H9 (cell line): ENCODE results near the gene IPPK. TPM values are rescaled to one million over a fixed set of nuclear protein-coding genes. Genes with fewer than 3 reads are reported as not detected.
"Not testable (repeated sequence)": the region's sequence is repeated elsewhere in the genome, so short reads cannot be mapped to it uniquely, and the experiment has no call there.

Experiments
- DNase-seq: peaks from one replicate; pipeline ENCODE4 v3.0.0-alpha.2; 2017
- H2AFZ ChIP-seq: one replicate; pipeline ENCODE4 v1.6.1; 2013; ENCODE audit warnings: mild to moderate bottlenecking, low read length, control low read depth, moderate library complexity
- H2AK5ac ChIP-seq: 2 replicates; pipeline ENCODE4 v1.6.1; 2013; ENCODE audit warnings: low read length, control low read depth, mixed read lengths; ENCODE audit not compliant: insufficient read length
- H2BK120ac ChIP-seq: one replicate; pipeline ENCODE4 v1.6.1; 2013; ENCODE audit warnings: low read depth, mild to moderate bottlenecking, low read length, control low read depth, inconsistent platforms; ENCODE audit not compliant: poor library complexity, severe bottlenecking
- H2BK12ac ChIP-seq: 2 replicates; pipeline ENCODE4 v1.6.1; 2013; ENCODE audit warnings: low read length, control low read depth, mixed read lengths, low read depth; ENCODE audit not compliant: insufficient read length
- H2BK15ac ChIP-seq: 2 replicates; pipeline ENCODE4 v1.6.1; 2013; ENCODE audit warnings: low read depth, low read length, control low read depth
- H2BK20ac ChIP-seq: one replicate; pipeline ENCODE4 v1.6.1; 2013; ENCODE audit warnings: low read depth, mild to moderate bottlenecking, low read length, control low read depth, inconsistent platforms; ENCODE audit not compliant: poor library complexity, severe bottlenecking
- H2BK5ac ChIP-seq: 2 replicates; pipeline ENCODE4 v1.6.1; 2013; ENCODE audit warnings: low read length, control low read depth, mixed read lengths; ENCODE audit not compliant: insufficient read length
- H3K14ac ChIP-seq: 2 replicates; pipeline ENCODE4 v1.6.1; 2013; ENCODE audit warnings: low read length, control low read depth; ENCODE audit not compliant: insufficient read depth
- H3K18ac ChIP-seq: 2 replicates; pipeline ENCODE4 v1.6.1; 2013; ENCODE audit warnings: low read depth, mild to moderate bottlenecking, mixed read lengths, low read length, control low read depth; ENCODE audit not compliant: insufficient read length
- H3K23ac ChIP-seq: 2 replicates; pipeline ENCODE4 v1.6.1; 2013; ENCODE audit warnings: low read length, control low read depth, mixed read lengths, low read depth; ENCODE audit not compliant: insufficient read length
- H3K23me2 ChIP-seq: 2 replicates; pipeline ENCODE4 v1.6.1; 2013; ENCODE audit warnings: low read depth, mild to moderate bottlenecking, mixed read lengths, low read length, control low read depth; ENCODE audit not compliant: insufficient read length, poor library complexity, severe bottlenecking
- H3K27ac ChIP-seq: 2 replicates; pipeline ENCODE4 v1.5.1; 2013; ENCODE audit warnings: low read length, control low read depth, mixed read lengths, low read depth; ENCODE audit not compliant: insufficient read length
- H3K27me3 ChIP-seq: 2 replicates; pipeline ENCODE4 v1.6.1; 2013; ENCODE audit warnings: low read length, control low read depth, inconsistent platforms; ENCODE audit not compliant: insufficient read depth
- H3K4ac ChIP-seq: 2 replicates; pipeline ENCODE4 v1.6.1; 2013; ENCODE audit warnings: low read depth, mild to moderate bottlenecking, control low read depth, inconsistent platforms, low read length, moderate library complexity
- H3K4me1 ChIP-seq: 2 replicates; pipeline ENCODE4 v1.6.1; 2013; ENCODE audit warnings: low read length, control low read depth, inconsistent platforms; ENCODE audit not compliant: insufficient read depth
- H3K4me2 ChIP-seq: 2 replicates; pipeline ENCODE4 v1.6.1; 2013; ENCODE audit warnings: low read length, control low read depth, mixed read lengths; ENCODE audit not compliant: insufficient read length, insufficient read depth
- H3K56ac ChIP-seq: 2 replicates; pipeline ENCODE4 v1.6.1; 2013; ENCODE audit warnings: low read depth, mild to moderate bottlenecking, mixed read lengths, low read length, control low read depth; ENCODE audit not compliant: insufficient read length
- H3K79me1 ChIP-seq: 2 replicates; pipeline ENCODE4 v1.6.1; 2013; ENCODE audit warnings: low read depth, mild to moderate bottlenecking, moderate library complexity, low read length, control low read depth, inconsistent platforms; ENCODE audit not compliant: insufficient read depth, poor library complexity, severe bottlenecking
- H3K79me2 ChIP-seq: 2 replicates; pipeline ENCODE4 v1.6.1; 2013; ENCODE audit warnings: low read length, control low read depth, inconsistent platforms; ENCODE audit not compliant: insufficient read depth
- H3K9ac ChIP-seq: 2 replicates; pipeline ENCODE4 v1.6.1; 2013; ENCODE audit warnings: low read length, control low read depth, mixed read lengths; ENCODE audit not compliant: insufficient read length; ENCODE audit errors: extremely low read depth
- H3K9me3 ChIP-seq: one replicate; pipeline ENCODE4 v1.6.1; 2013; ENCODE audit warnings: low read depth, low read length, inconsistent platforms; ENCODE audit not compliant: control insufficient read depth
- H3T11ph ChIP-seq: one replicate; pipeline ENCODE4 v1.6.1; 2013; ENCODE audit warnings: mild to moderate bottlenecking, low read length, control low read depth, inconsistent platforms
- H4K20me1 ChIP-seq: one replicate; pipeline ENCODE4 v1.6.1; 2013; ENCODE audit not compliant: control insufficient read depth, insufficient read length, insufficient read depth
- H4K5ac ChIP-seq: 2 replicates; pipeline ENCODE4 v1.6.1; 2013; ENCODE audit warnings: low read depth, mild to moderate bottlenecking, mixed read lengths, low read length, control low read depth; ENCODE audit not compliant: insufficient read length
- H4K8ac ChIP-seq: replicated peaks from 2 replicates; pipeline ENCODE4 v1.6.1; 2013; ENCODE audit warnings: low read length, control low read depth, mixed read lengths, low read depth; ENCODE audit not compliant: insufficient read length
- H4K91ac ChIP-seq: 2 replicates; pipeline ENCODE4 v1.6.1; 2013; ENCODE audit warnings: low read depth, mild to moderate bottlenecking, moderate library complexity, mixed read lengths, low read length, control low read depth; ENCODE audit not compliant: insufficient read length
- H3K27ac Mint-ChIP-seq, 3 experiments: 2 replicates in 2 of 3; 3 replicates in 1 of 3; pipeline ENCODE4 v1.8.0; 2020 to 2021; ENCODE audit warnings: mixed read lengths in 3 of 3, mild to moderate bottlenecking in 1 of 3, moderate library complexity in 1 of 3
- H3K27me3 Mint-ChIP-seq: 2 replicates; pipeline ENCODE4 v1.8.0; 2021; ENCODE audit warnings: low read depth, mild to moderate bottlenecking, moderate library complexity, mixed read lengths
- H3K36me3 Mint-ChIP-seq, 3 experiments: 2 replicates in 2 of 3; 3 replicates in 1 of 3; pipeline ENCODE4 v1.8.0; 2020 to 2021; ENCODE audit warnings: low read depth in 3 of 3, mixed read lengths in 3 of 3; ENCODE audit not compliant: insufficient read depth in 1 of 3
- H3K4me1 Mint-ChIP-seq, 2 experiments: 2 replicates each; pipeline ENCODE4 v1.8.0; 2020; ENCODE audit warnings: mixed read lengths in 2 of 2
- H3K4me3 Mint-ChIP-seq, 2 experiments: 2 replicates in 1 of 2; 3 replicates in 1 of 2; pipeline ENCODE4 v1.8.0; 2020 to 2021; ENCODE audit warnings: mild to moderate bottlenecking in 2 of 2, mixed read lengths in 2 of 2, moderate library complexity in 1 of 2
- H3K9me3 Mint-ChIP-seq, 2 experiments: 2 replicates in 1 of 2; 3 replicates in 1 of 2; pipeline ENCODE4 v1.8.0; 2020; ENCODE audit warnings: mild to moderate bottlenecking in 2 of 2, mixed read lengths in 2 of 2, moderate library complexity in 1 of 2
- WGBS: extraction: QIAGEN DNeasy Blood & Tissue Kit; methylation state at CpG from one replicate; pipeline ENCODE4 v1.1.7; 2013; ENCODE audit warnings: missing lambda C conversion rate, low lambda C conversion rate, mixed read lengths; ENCODE audit not compliant: insufficient read length; ENCODE audit errors: extremely low coverage; 5-methylcytosine and 5-hydroxymethylcytosine counted together
- total RNA-seq: library from RNA; stranded (reverse); gene quantifications from 2 replicates; pipeline ENCODE4 v1.2.1, GENCODE V29; 2021
- TF ChIP-seq, protein P1 (sequence below): fragments of 200-600 bp; sonication (generic); conservative IDR thresholded peaks from 3 replicates; pipeline ENCODE4 v1.8.0; 2021; ENCODE audit warnings: antibody characterized with exemption, mild to moderate bottlenecking

Gene IPPK
- total RNA-seq, 1 experiment from 2014 or later: 10.7 TPM

DNA sequence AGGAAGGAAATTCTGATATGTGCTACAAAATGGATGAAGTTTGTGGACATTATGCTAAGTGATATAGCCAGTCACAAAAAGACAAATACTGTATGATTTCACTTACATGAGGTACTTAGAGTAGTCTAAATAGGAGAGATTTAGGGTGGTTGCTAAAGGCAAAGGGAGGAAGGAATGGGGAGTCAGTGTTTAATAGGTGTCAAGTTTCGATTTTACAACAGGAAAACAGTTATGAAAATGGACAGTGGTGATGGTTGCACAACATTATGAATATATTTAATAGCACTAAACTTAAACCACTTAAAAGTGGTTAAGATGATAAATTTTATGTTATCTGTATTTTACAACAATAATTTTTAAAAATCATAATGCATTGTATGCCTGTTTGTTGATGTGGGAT lies 93.8 kb downstream of the IPPK start:
- no peaks in the 10 kb centered on the region for H3K4me1 ChIP-seq

DNA sequence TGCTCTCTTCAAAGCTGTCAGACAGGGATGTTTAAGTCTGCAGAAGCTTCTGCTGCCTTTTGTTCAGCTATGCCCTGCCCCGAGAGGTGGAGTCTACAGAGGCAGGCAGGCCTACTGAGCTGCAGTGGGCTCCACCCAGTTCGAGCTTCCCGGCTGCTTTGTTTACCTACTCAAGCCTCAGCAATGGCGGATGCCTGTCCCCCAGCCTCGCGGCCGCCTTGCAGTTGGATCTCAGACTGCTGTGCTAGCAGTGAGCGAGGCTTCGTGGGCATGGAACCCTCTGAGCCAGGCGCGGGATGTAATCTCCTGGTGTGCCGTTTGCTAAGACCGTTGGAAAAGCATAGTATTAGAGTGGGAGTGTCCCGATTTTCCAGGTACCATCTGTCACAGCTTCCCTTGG lies 96.3 kb downstream of the IPPK start:
- not testable (repeated sequence) for H3K14ac ChIP-seq, DNase-seq

More for the DNA sequence above, 93.8 kb downstream of the IPPK start:
- no peak overlapping the region for H2AK5ac ChIP-seq
- H3K56ac ChIP-seq: no peak overlapping the region
- H3K27ac Mint-ChIP-seq: no peak overlapping the region
- H3K27me3 Mint-ChIP-seq: no peaks in the 10 kb centered on the region
- no peak overlapping the region for H3K4me3 Mint-ChIP-seq
- no peaks in the 10 kb centered on the region for H3K9me3 ChIP-seq
- no peak overlapping the region for H2BK15ac ChIP-seq
- no peaks in the 10 kb centered on the region for H3K4me1 Mint-ChIP-seq
- no peak overlapping the region for H4K91ac ChIP-seq
- H2BK20ac ChIP-seq: no peak overlapping the region
- no peak overlapping the region for H2BK5ac ChIP-seq
- TF ChIP-seq, protein P1, sequence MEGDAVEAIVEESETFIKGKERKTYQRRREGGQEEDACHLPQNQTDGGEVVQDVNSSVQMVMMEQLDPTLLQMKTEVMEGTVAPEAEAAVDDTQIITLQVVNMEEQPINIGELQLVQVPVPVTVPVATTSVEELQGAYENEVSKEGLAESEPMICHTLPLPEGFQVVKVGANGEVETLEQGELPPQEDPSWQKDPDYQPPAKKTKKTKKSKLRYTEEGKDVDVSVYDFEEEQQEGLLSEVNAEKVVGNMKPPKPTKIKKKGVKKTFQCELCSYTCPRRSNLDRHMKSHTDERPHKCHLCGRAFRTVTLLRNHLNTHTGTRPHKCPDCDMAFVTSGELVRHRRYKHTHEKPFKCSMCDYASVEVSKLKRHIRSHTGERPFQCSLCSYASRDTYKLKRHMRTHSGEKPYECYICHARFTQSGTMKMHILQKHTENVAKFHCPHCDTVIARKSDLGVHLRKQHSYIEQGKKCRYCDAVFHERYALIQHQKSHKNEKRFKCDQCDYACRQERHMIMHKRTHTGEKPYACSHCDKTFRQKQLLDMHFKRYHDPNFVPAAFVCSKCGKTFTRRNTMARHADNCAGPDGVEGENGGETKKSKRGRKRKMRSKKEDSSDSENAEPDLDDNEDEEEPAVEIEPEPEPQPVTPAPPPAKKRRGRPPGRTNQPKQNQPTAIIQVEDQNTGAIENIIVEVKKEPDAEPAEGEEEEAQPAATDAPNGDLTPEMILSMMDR: no peak
- H4K20me1 ChIP-seq: no peaks in the 10 kb centered on the region
- H3K23me2 ChIP-seq: no peaks in the 10 kb centered on the region
- DNase-seq: no peak
- no peak overlapping the region for H3K18ac ChIP-seq
- no peaks in the 10 kb centered on the region for H3K79me1 ChIP-seq
- H2BK12ac ChIP-seq: no peak overlapping the region
- H3K27ac ChIP-seq: no peak overlapping the region
- H4K8ac ChIP-seq: no peak overlapping the region
- H3K23ac ChIP-seq: no peak overlapping the region
- H3T11ph ChIP-seq: no peak overlapping the region
- H3K4me2 ChIP-seq: no peak overlapping the region
- no peaks in the 10 kb centered on the region for H3K79me2 ChIP-seq
- H3K9ac ChIP-seq: no peak overlapping the region
- H3K36me3 Mint-ChIP-seq: peaks cover 0 to 7% (median 6%) of the 10 kb centered on the region in 3 experiments; a peak in 4 of 7 replicates
- no peak overlapping the region for H2AFZ ChIP-seq
- no peak overlapping the region for H3K4ac ChIP-seq
- WGBS: no CpG with 5 or more reads among the region's 1 CpG
- H3K27me3 ChIP-seq: no peaks in the 10 kb centered on the region
- no peak overlapping the region for H3K14ac ChIP-seq
- H4K5ac ChIP-seq: no peak overlapping the region
- peaks cover 7 to 25% of the 10 kb centered on the region in 2 experiments; a peak in 4 of 5 replicates for H3K9me3 Mint-ChIP-seq
- H2BK120ac ChIP-seq: no peak overlapping the region

More for the DNA sequence above, 96.3 kb downstream of the IPPK start:
- H3K4me2 ChIP-seq, H2AK5ac ChIP-seq, H2BK5ac ChIP-seq, H4K20me1 ChIP-seq, H3K27me3 ChIP-seq, H3K9ac ChIP-seq, H3K27ac ChIP-seq, H3K4ac ChIP-seq, H3K27ac Mint-ChIP-seq, H3T11ph ChIP-seq, H3K23me2 ChIP-seq, H2BK12ac ChIP-seq, H3K79me2 ChIP-seq, H3K36me3 Mint-ChIP-seq, H4K5ac ChIP-seq, H3K56ac ChIP-seq, H4K91ac ChIP-seq, H4K8ac ChIP-seq, H3K4me1 ChIP-seq, H3K27me3 Mint-ChIP-seq, H3K4me1 Mint-ChIP-seq, H3K79me1 ChIP-seq, H2BK120ac ChIP-seq, H3K4me3 Mint-ChIP-seq, H2BK20ac ChIP-seq, H3K9me3 ChIP-seq, H2BK15ac ChIP-seq, H3K18ac ChIP-seq, H2AFZ ChIP-seq, H3K23ac ChIP-seq: not testable (repeated sequence)
- H3K9me3 Mint-ChIP-seq: peaks cover 7 to 25% of the 10 kb centered on the region in 2 experiments; a peak in 4 of 5 replicates
- WGBS: no CpG with 5 or more reads among the region's 14 CpGs
